ENCODE results near the gene HS3ST6. TPM values are rescaled to one million over a fixed set of nuclear protein-coding genes. Genes with fewer than 3 reads are reported as not detected.
"Not testable (repeated sequence)": the region's sequence is repeated elsewhere in the genome, so short reads cannot be mapped to it uniquely, and the experiment has no call there.

The HS3ST6 gene
- total RNA-seq, 1 donor from 2014 or later: not detected

GRCh38 chr16:1950559-1950958 is 32.3 kb upstream of the HS3ST6 start:
- peak; percentile 57 for ATAC-seq
- intact Hi-C loops (cut with DNase I): no loop called here
- peak; percentile 60 for DNase-seq (ENCODE audit: missing footprints)

GRCh38 chr16:1950047-1950446 is 31.8 kb upstream of the HS3ST6 start:
- ATAC-seq: peak; percentile 8
- DNase-seq (ENCODE audit: missing footprints): peak; percentile 37
- intact Hi-C loops (cut with DNase I): no loop called here

GRCh38 chr16:1949507-1949906 is 31.3 kb upstream of the HS3ST6 start:
- DNase-seq (ENCODE audit: missing footprints) (peak; percentile 4), ATAC-seq (no peak)
- intact Hi-C loops (cut with DNase I): no loop called here

GRCh38 chr16:1947369-1947670 is 29.1 kb upstream of the HS3ST6 start:
- peak; percentile 53 for DNase-seq (ENCODE audit: missing footprints)
- no peak for ATAC-seq
- intact Hi-C loops (cut with DNase I): no loop called here

GRCh38 chr16:1946495-1947368 is 28.5 kb upstream of the HS3ST6 start:
- ATAC-seq (no peak), DNase-seq (ENCODE audit: missing footprints) (peak; percentile 63)
- intact Hi-C loops (cut with DNase I): no loop called here

- peak; percentile 22 for DNase-seq (ENCODE audit: missing footprints)
- ATAC-seq: no peak
- intact Hi-C loops (cut with DNase I): no loop called here
These were observed 27.6 kb upstream of the HS3ST6 start for GRCh38 chr16:1945559-1946391.

- no peak for ATAC-seq
- intact Hi-C loops (cut with DNase I): no loop called here
- peak; percentile 56 for DNase-seq (ENCODE audit: missing footprints)
These were observed 26.5 kb upstream of the HS3ST6 start for GRCh38 chr16:1944612-1945199.

- intact Hi-C loops (cut with DNase I): no loop called here
- ATAC-seq (peak; percentile 96), DNase-seq (ENCODE audit: missing footprints) (peak; percentile 100)
These were observed 24.9 kb upstream of the HS3ST6 start, which contains the start of gene MSRB1 for GRCh38 chr16:1942810-1943726. Gene MSRB1, minus strand, starts transcription at chr16:1943199. Its CDS starts 43 bp downstream, at chr16:1943156.

GRCh38 chr16:1942047-1942809 is 24.0 kb upstream of the HS3ST6 start:
- intact Hi-C loops (cut with DNase I): no loop called here
- ATAC-seq: peak; percentile 3

GRCh38 chr16:1941162-1942046 is 23.2 kb upstream of the HS3ST6 start:
- intact Hi-C loops (cut with DNase I): no loop called here
- DNase-seq (ENCODE audit: missing footprints): peak; percentile 59
- ATAC-seq: no peak

More at GRCh38 chr16:1942047-1942809, 24.0 kb upstream of the HS3ST6 start:
- DNase-seq (ENCODE audit: missing footprints): peak; percentile 69

- intact Hi-C loops (cut with DNase I): no loop called here
- no peak for ATAC-seq
- peak; percentile 59 for DNase-seq (ENCODE audit: missing footprints)
These were observed 22.3 kb upstream of the HS3ST6 start for GRCh38 chr16:1940273-1941161.

GRCh38 chr16:1939833-1940232 is 21.6 kb upstream of the HS3ST6 start:
- intact Hi-C loops (cut with DNase I); ATAC-seq: not testable (repeated sequence)
- peak; percentile 16 for DNase-seq (ENCODE audit: missing footprints)

- intact Hi-C loops (cut with DNase I): no loop called here
- DNase-seq (ENCODE audit: missing footprints) (peak; percentile 43), ATAC-seq (no peak)
These were observed 20.7 kb upstream of the HS3ST6 start for GRCh38 chr16:1938910-1939309.

GRCh38 chr16:1938316-1938715 is 20.1 kb upstream of the HS3ST6 start:
- no peak for ATAC-seq
- intact Hi-C loops (cut with DNase I): no loop called here

GRCh38 chr16:1936945-1937479 is 18.8 kb upstream of the HS3ST6 start:
- intact Hi-C loops (cut with DNase I): no loop called here
- ATAC-seq (no peak), DNase-seq (ENCODE audit: missing footprints) (peak; percentile 58)

More at GRCh38 chr16:1938316-1938715, 20.1 kb upstream of the HS3ST6 start:
- DNase-seq (ENCODE audit: missing footprints): peak; percentile 76
